HG02884 (cell line): ENCODE measurements around the gene GPS1.
A peak's percentile ranks its signal among the peaks of the same experiment; 100 is the strongest.

Experiments
- ATAC-seq: cut with Tn5 transposase; IDR thresholded peaks from one replicate; pipeline ENCODE4 v1.9.1; 2021; ENCODE audit warnings: mild to moderate bottlenecking, moderate library complexity; ENCODE audit not compliant: unreplicated experiment

GPS1 gene

GRCh38 chr17:82014432-82014831 lies 37.3 kb upstream of the GPS1 start:
- no peak for ATAC-seq

- no peak for ATAC-seq
These were observed 36.8 kb upstream of the GPS1 start for GRCh38 chr17:82014971-82015310.

- ATAC-seq = no peak
These were observed 36.3 kb upstream of the GPS1 start for GRCh38 chr17:82015311-82015971.

- no peak for ATAC-seq
These were observed 35.4 kb upstream of the GPS1 start for GRCh38 chr17:82016061-82016874.

- ATAC-seq = no peak
These were observed 34.7 kb upstream of the GPS1 start for GRCh38 chr17:82016875-82017459.

- ATAC-seq = no peak
These were observed 34.0 kb upstream of the GPS1 start for GRCh38 chr17:82017612-82018151.

- ATAC-seq = no peak
These were observed 33.3 kb upstream of the GPS1 start for GRCh38 chr17:82018152-82018988.

GRCh38 chr17:82018989-82019689 lies 32.6 kb upstream of the GPS1 start:
- no peak for ATAC-seq

GRCh38 chr17:82019690-82020571 lies 31.8 kb upstream of the GPS1 start:
- ATAC-seq = no peak

- no peak for ATAC-seq
These were observed 31.1 kb upstream of the GPS1 start for GRCh38 chr17:82020572-82021106.

- no peak for ATAC-seq
These were observed 30.4 kb upstream of the GPS1 start for GRCh38 chr17:82021107-82021899.

GRCh38 chr17:82021900-82022309 lies 29.8 kb upstream of the GPS1 start:
- no peak for ATAC-seq

GRCh38 chr17:82022310-82022980 lies 29.3 kb upstream of the GPS1 start, which contains the start of gene CENPX:
Gene CENPX, minus strand, starts transcription at chr17:82022878. Its CDS starts 17 bp downstream, at chr17:82022861.
- no peak for ATAC-seq

- ATAC-seq = peak; percentile 75
These were observed 28.7 kb upstream of the GPS1 start, which contains the start of gene LRRC45 for GRCh38 chr17:82022981-82023446. Gene LRRC45, plus strand, starts transcription at chr17:82023305. Its CDS starts 339 bp downstream, at chr17:82023644.

GRCh38 chr17:82023447-82024241 lies 28.1 kb upstream of the GPS1 start:
- no peak for ATAC-seq

- no peak for ATAC-seq
These were observed 26.8 kb upstream of the GPS1 start for GRCh38 chr17:82024859-82025258.
